Mesendoderm (in vitro differentiated cells): ENCODE results near the gene GPATCH8.
"Not testable (repeated sequence)": the region's sequence is repeated elsewhere in the genome, so short reads cannot be mapped to it uniquely, and the experiment has no call there.

Source experiments
- DNase-seq: peaks from one replicate; pipeline ENCODE4 v3.0.0; 2013
- H2AK5ac ChIP-seq: 2 replicates; pipeline ENCODE4 v1.6.1; 2013; ENCODE audit warnings: low read length, inconsistent platforms
- H2BK120ac ChIP-seq: 2 replicates; pipeline ENCODE4 v1.6.1; 2013; ENCODE audit warnings: low read depth, mild to moderate bottlenecking, low read length, moderate library complexity, mixed read lengths
- H2BK15ac ChIP-seq: replicated peaks from 2 replicates; pipeline ENCODE4 v1.6.1; 2013; ENCODE audit warnings: low read depth, mild to moderate bottlenecking, moderate library complexity
- H2BK5ac ChIP-seq: 2 replicates; pipeline ENCODE4 v1.6.1; 2013; ENCODE audit warnings: low read length, inconsistent platforms
- H3K18ac ChIP-seq: 2 replicates; pipeline ENCODE4 v1.6.1; 2013; ENCODE audit warnings: mild to moderate bottlenecking, low read length, mixed read lengths
- H3K23ac ChIP-seq: one replicate; pipeline ENCODE4 v1.6.1; 2013; ENCODE audit warnings: low read length
- H3K27ac ChIP-seq: 2 replicates; pipeline ENCODE4 v1.5.1; 2013; ENCODE audit warnings: low read depth, mild to moderate bottlenecking, inconsistent platforms, low read length, moderate library complexity
- H3K27me3 ChIP-seq: 2 replicates; pipeline ENCODE4 v1.6.1; 2013; ENCODE audit warnings: low read length, control low read depth, mild to moderate bottlenecking, inconsistent platforms; ENCODE audit not compliant: insufficient read depth, poor library complexity
- H3K36me3 ChIP-seq: 2 replicates; pipeline ENCODE4 v1.6.1; 2013; ENCODE audit warnings: low read length, inconsistent platforms; ENCODE audit not compliant: control insufficient read depth, insufficient read depth
- H3K4ac ChIP-seq: one replicate; pipeline ENCODE4 v1.6.1; 2013; ENCODE audit warnings: low read depth, mild to moderate bottlenecking, low read length, moderate library complexity
- H3K4me1 ChIP-seq: 2 replicates; pipeline ENCODE4 v1.6.1; 2013; ENCODE audit warnings: low read depth, low read length, inconsistent platforms; ENCODE audit not compliant: control insufficient read depth
- H3K4me2 ChIP-seq: 2 replicates; pipeline ENCODE4 v1.6.1; 2013; ENCODE audit warnings: low read length
- H3K4me3 ChIP-seq: 2 replicates; pipeline ENCODE4 v1.5.1; 2013; ENCODE audit warnings: mild to moderate bottlenecking, low read length
- H3K56ac ChIP-seq: one replicate; pipeline ENCODE4 v1.6.1; 2013; ENCODE audit warnings: low read length
- H3K79me1 ChIP-seq: 2 replicates; pipeline ENCODE4 v1.6.1; 2013; ENCODE audit warnings: low read length, inconsistent platforms
- H3K79me2 ChIP-seq: 2 replicates; pipeline ENCODE4 v1.6.1; 2013; ENCODE audit warnings: mild to moderate bottlenecking, low read length; ENCODE audit not compliant: control insufficient read depth, insufficient read depth
- H3K9ac ChIP-seq: 2 replicates; pipeline ENCODE4 v1.6.1; 2013; ENCODE audit warnings: low read length, inconsistent platforms
- H4K5ac ChIP-seq: one replicate; pipeline ENCODE4 v1.6.1; 2013; ENCODE audit warnings: low read length
- H4K8ac ChIP-seq: one replicate; pipeline ENCODE4 v1.6.1; 2013; ENCODE audit warnings: low read depth, mild to moderate bottlenecking, control low read depth, low read length, moderate library complexity
- WGBS: extraction: QIAGEN DNeasy Blood & Tissue Kit; methylation state at CpG from one replicate; pipeline ENCODE4 v1.1.7; 2013; ENCODE audit warnings: low lambda C conversion rate, missing lambda C conversion rate; ENCODE audit not compliant: insufficient coverage; ENCODE audit errors: extremely low coverage; 5-methylcytosine and 5-hydroxymethylcytosine counted together

Gene GPATCH8

GRCh38 chr17:44368391-44369243, 134.6 kb downstream of the GPATCH8 start:
- not testable (repeated sequence) for H3K27ac ChIP-seq, H3K18ac ChIP-seq, H3K4ac ChIP-seq, H3K4me1 ChIP-seq, H3K79me1 ChIP-seq, H4K8ac ChIP-seq, H3K4me3 ChIP-seq, DNase-seq, H3K27me3 ChIP-seq, H4K5ac ChIP-seq, H3K23ac ChIP-seq, H2BK5ac ChIP-seq, H3K9ac ChIP-seq, H3K36me3 ChIP-seq, H2BK15ac ChIP-seq, H3K79me2 ChIP-seq, H3K4me2 ChIP-seq, H3K56ac ChIP-seq, H2AK5ac ChIP-seq, H2BK120ac ChIP-seq
- 100% methylated on average over 2 of the region's 42 CpGs for WGBS

GRCh38 chr17:44367231-44367979, 135.8 kb downstream of the GPATCH8 start:
- H2BK120ac ChIP-seq, result no peak overlapping the region
- H3K36me3 ChIP-seq, result no peaks in the 10 kb centered on the region
- no peaks in the 10 kb centered on the region for H3K27me3 ChIP-seq
- no peak overlapping the region for H3K4me2 ChIP-seq
- H3K56ac ChIP-seq, result no peak overlapping the region
- H3K79me1 ChIP-seq, result no peaks in the 10 kb centered on the region
- no peaks in the 10 kb centered on the region for H3K79me2 ChIP-seq
- no peaks in the 10 kb centered on the region for H3K4me1 ChIP-seq
- no CpG with 5 or more reads among the region's 7 CpGs for WGBS
- no peak for DNase-seq
- no peak overlapping the region for H2BK15ac ChIP-seq
- no peak overlapping the region for H4K5ac ChIP-seq
- no peak overlapping the region for H2AK5ac ChIP-seq
- no peak overlapping the region for H3K4me3 ChIP-seq
- H3K23ac ChIP-seq, result no peak overlapping the region
- H3K4ac ChIP-seq, result no peak overlapping the region
- no peak overlapping the region for H3K9ac ChIP-seq
- no peak overlapping the region for H4K8ac ChIP-seq
- no peak overlapping the region for H3K18ac ChIP-seq
- H2BK5ac ChIP-seq, result no peak overlapping the region
- H3K27ac ChIP-seq, result no peak overlapping the region

GRCh38 chr17:44365051-44365450, 138.2 kb downstream of the GPATCH8 start:
- H2BK15ac ChIP-seq, H3K4me3 ChIP-seq, H2BK120ac ChIP-seq, H3K36me3 ChIP-seq, H3K4ac ChIP-seq, H3K4me1 ChIP-seq, H4K5ac ChIP-seq, H3K79me1 ChIP-seq, H3K23ac ChIP-seq, H3K56ac ChIP-seq, H3K9ac ChIP-seq, H3K27me3 ChIP-seq, H3K18ac ChIP-seq, DNase-seq, H3K27ac ChIP-seq, H2AK5ac ChIP-seq, H3K79me2 ChIP-seq, H2BK5ac ChIP-seq, H3K4me2 ChIP-seq, H4K8ac ChIP-seq: not testable (repeated sequence)
- WGBS, result no CpG with 5 or more reads among the region's 5 CpGs

- Histone ChIP-seq H3K36me3 (no peaks in the 10 kb centered on the region), H3K56ac (peak within 1 kb of the TSS; percentile 93), H3K79me1 (no peaks in the 10 kb centered on the region), H3K23ac (no peak within 1 kb of the TSS), H3K4me2 (peak within 1 kb of the TSS; percentile 84), H4K5ac (no peak within 1 kb of the TSS), H2BK15ac (peak within 1 kb of the TSS; percentile 20), H3K4me3 (peak within 1 kb of the TSS; percentile 78), H3K79me2 (no peaks in the 10 kb centered on the region), H3K4me1 (peaks cover 5% of the 10 kb centered on the region), H4K8ac (no peak within 1 kb of the TSS), H3K9ac (peak within 1 kb of the TSS; percentile 88), H2BK5ac (no peak within 1 kb of the TSS), H3K18ac (peak within 1 kb of the TSS; percentile 94), H3K27me3 (no peaks in the 10 kb centered on the region), H2AK5ac (no peak within 1 kb of the TSS), H3K4ac (peak within 1 kb of the TSS; percentile 81), H2BK120ac (peak within 1 kb of the TSS; percentile 63), H3K27ac (no peak within 1 kb of the TSS)
- peak; percentile 65 for DNase-seq
- WGBS, result no CpG with 5 or more reads among the region's 63 CpGs
These were observed 139.5 kb downstream of the GPATCH8 start, which contains the start of gene FAM171A2 for GRCh38 chr17:44363613-44364159. FAM171A2 (minus strand) TSS chr17:44363853; CDS start chr17:44363714, 139 bp downstream.

GRCh38 chr17:44362949-44363612, 140.1 kb downstream of the GPATCH8 start:
- no peaks in the 10 kb centered on the region for H3K36me3 ChIP-seq
- no CpG with 5 or more reads among the region's 45 CpGs for WGBS
- no peak overlapping the region for H2BK5ac ChIP-seq
- H2BK15ac ChIP-seq, result peak overlapping the region; percentile 20
- peak overlapping the region; percentile 93 for H3K56ac ChIP-seq
- no peak for DNase-seq
- H3K23ac ChIP-seq, result no peak overlapping the region
- no peaks in the 10 kb centered on the region for H3K27me3 ChIP-seq
- H3K27ac ChIP-seq, result no peak overlapping the region
- H3K4me3 ChIP-seq, result peak overlapping the region; percentile 78
- H2AK5ac ChIP-seq, result no peak overlapping the region
- H3K18ac ChIP-seq, result peak overlapping the region; percentile 94
- H4K5ac ChIP-seq, result no peak overlapping the region
- H3K79me1 ChIP-seq, result no peaks in the 10 kb centered on the region
- peak overlapping the region; percentile 63 for H2BK120ac ChIP-seq
- peaks cover 5% of the 10 kb centered on the region for H3K4me1 ChIP-seq
- peak overlapping the region; percentile 84 for H3K4me2 ChIP-seq
- H3K79me2 ChIP-seq, result no peaks in the 10 kb centered on the region
- peak overlapping the region; percentile 81 for H3K4ac ChIP-seq
- H3K9ac ChIP-seq, result peak overlapping the region; percentile 88
- H4K8ac ChIP-seq, result no peak overlapping the region
